Activated T-cell treated with anti-CD3 and anti-CD28 coated beads, Interleukin-2, amount 50 U/mL, for 72 hours (primary cell): ENCODE results near the gene SMARCA4. TPM values are rescaled to one million over a fixed set of nuclear protein-coding genes. Genes with fewer than 3 reads are reported as not detected.
"Not testable (repeated sequence)": the region's sequence is repeated elsewhere in the genome, so short reads cannot be mapped to it uniquely, and the experiment has no call there.

Source experiments
- ATAC-seq, 2 donors: fragments of 150-1000 bp; cut with Tn5 transposase; replicated peaks in 1 of 2; 2 replicates each; pipeline ENCODE4 v1.10.0; 2021; ENCODE audit warnings: moderate library complexity in 2 of 2, mild to moderate bottlenecking in 1 of 2
- DNase-seq, 2 donors: peaks; one replicate each; pipeline ENCODE4 v3.0.0; 2021 to 2022; ENCODE audit warnings: mixed read lengths in 1 of 2
- H3K27ac Mint-ChIP-seq: one replicate; pipeline ENCODE4 v1.8.0; 2022; ENCODE audit warnings: mild to moderate bottlenecking, moderate library complexity, mixed read lengths
- H3K27me3 Mint-ChIP-seq: one replicate; pipeline ENCODE4 v1.8.0; 2022; ENCODE audit warnings: low read depth, mixed read lengths
- H3K36me3 Mint-ChIP-seq, 2 donors: one replicate each; pipeline ENCODE4 v1.8.0; 2022; ENCODE audit warnings: mixed read lengths in 2 of 2, mild to moderate bottlenecking in 1 of 2; ENCODE audit not compliant: insufficient read depth in 2 of 2
- H3K4me1 Mint-ChIP-seq: one replicate; pipeline ENCODE4 v1.8.0; 2022; ENCODE audit warnings: low read depth, mixed read lengths
- H3K4me3 Mint-ChIP-seq, 2 donors: one replicate each; pipeline ENCODE4 v1.8.0; 2022; ENCODE audit warnings: mild to moderate bottlenecking in 2 of 2, mixed read lengths in 2 of 2, moderate library complexity in 2 of 2
- H3K9me3 Mint-ChIP-seq, 2 donors: one replicate each; pipeline ENCODE4 v1.8.0; 2022; ENCODE audit warnings: mixed read lengths in 2 of 2
- total RNA-seq, 2 donors: library from RNA; stranded (reverse); gene quantifications; one replicate each; pipeline ENCODE4 v1.2.3, GENCODE V29; 2022

The SMARCA4 gene
- total RNA-seq, 2 donors from 2014 or later: 80.5 to 83.2 TPM

DNA sequence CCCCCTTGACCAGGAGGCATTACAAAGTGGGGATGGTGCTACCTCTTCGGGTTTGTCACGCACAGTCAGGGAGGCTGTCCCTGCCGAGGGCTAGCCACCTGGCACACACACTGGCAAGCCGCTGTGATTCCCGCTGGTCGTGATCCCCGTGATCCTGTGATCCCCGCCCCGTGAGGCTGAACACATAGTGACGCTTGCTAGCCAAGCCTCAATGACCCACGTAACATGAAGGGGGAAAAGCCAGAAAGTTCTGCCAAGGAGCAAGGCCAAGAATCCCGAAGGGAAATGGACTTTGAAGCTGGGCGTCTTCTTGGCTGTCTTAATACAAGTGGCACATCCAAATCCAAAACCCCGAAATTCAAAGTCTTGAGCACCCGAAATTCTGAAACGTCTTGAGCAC lies 142.1 kb downstream of the SMARCA4 start:
- H3K4me1 Mint-ChIP-seq: peaks cover 5% of the 10 kb centered on the region
- no peak for DNase-seq
- no peak overlapping the region for H3K4me3 Mint-ChIP-seq
- peaks cover 15 to 40% of the 10 kb centered on the region in 2 donors for H3K36me3 Mint-ChIP-seq
- no peak overlapping the region for H3K27ac Mint-ChIP-seq
- no peaks in the 10 kb centered on the region for H3K9me3 Mint-ChIP-seq
- no peak for ATAC-seq
- H3K27me3 Mint-ChIP-seq: no peaks in the 10 kb centered on the region

DNA sequence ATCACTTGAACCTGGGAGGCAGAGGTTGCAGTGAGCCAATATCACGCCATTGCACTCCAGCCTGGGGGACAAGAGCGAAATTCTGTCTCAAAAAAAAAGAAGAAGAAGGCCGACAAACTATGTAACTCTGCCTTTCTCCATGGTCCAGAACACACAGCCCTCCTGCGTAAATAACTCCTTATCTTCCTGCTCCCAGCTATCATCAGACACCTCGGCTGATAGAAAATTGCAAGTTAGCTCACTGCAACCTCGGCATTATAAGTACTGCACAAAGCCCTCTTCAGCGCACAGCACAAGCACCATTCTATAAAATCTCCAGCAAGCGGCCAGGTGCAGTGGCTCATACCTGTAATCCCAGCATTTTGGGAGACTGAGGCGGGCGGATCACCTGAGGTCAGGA lies 142.8 kb downstream of the SMARCA4 start:
- not testable (repeated sequence) for H3K27ac Mint-ChIP-seq, DNase-seq, H3K9me3 Mint-ChIP-seq, H3K27me3 Mint-ChIP-seq, ATAC-seq, H3K4me1 Mint-ChIP-seq, H3K4me3 Mint-ChIP-seq
- peaks cover 15 to 44% of the 10 kb centered on the region in 2 donors for H3K36me3 Mint-ChIP-seq

DNA sequence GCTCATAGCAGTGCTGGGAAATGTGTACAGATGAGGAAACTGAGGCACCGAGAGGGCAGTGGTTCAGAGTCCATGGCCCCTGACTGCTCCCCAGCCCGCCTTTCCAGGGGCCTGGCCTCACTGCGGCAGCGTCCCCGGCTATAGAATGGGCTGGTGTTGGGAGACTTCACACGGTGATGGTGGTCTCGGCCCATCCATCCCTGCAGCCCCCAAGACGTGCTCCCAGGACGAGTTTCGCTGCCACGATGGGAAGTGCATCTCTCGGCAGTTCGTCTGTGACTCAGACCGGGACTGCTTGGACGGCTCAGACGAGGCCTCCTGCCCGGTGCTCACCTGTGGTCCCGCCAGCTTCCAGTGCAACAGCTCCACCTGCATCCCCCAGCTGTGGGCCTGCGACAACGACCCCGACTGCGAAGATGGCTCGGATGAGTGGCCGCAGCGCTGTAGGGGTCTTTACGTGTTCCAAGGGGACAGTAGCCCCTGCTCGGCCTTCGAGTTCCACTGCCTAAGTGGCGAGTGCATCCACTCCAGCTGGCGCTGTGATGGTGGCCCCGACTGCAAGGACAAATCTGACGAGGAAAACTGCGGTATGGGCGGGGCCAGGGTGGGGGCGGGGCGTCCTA lies 144.3 kb downstream of the SMARCA4 start:
- peaks cover 14 to 42% of the 10 kb centered on the region in 2 donors for H3K36me3 Mint-ChIP-seq
- H3K27ac Mint-ChIP-seq: no peak overlapping the region
- H3K9me3 Mint-ChIP-seq: no peaks in the 10 kb centered on the region
- ATAC-seq: no peak
- H3K4me1 Mint-ChIP-seq: no peaks in the 10 kb centered on the region
- H3K4me3 Mint-ChIP-seq: no peak overlapping the region
- H3K27me3 Mint-ChIP-seq: no peaks in the 10 kb centered on the region
- DNase-seq: no peak

DNA sequence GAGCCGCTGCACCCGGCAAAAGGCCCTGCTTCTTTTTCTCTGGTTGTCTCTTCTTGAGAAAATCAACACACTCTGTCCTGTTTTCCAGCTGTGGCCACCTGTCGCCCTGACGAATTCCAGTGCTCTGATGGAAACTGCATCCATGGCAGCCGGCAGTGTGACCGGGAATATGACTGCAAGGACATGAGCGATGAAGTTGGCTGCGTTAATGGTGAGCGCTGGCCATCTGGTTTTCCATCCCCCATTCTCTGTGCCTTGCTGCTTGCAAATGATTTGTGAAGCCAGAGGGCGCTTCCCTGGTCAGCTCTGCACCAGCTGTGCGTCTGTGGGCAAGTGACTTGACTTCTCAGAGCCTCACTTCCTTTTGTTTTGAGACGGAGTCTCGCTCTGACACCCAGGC lies 145.6 kb downstream of the SMARCA4 start:
- H3K4me1 Mint-ChIP-seq: no peaks in the 10 kb centered on the region
- H3K27ac Mint-ChIP-seq: no peak overlapping the region
- no peak overlapping the region for H3K4me3 Mint-ChIP-seq
- DNase-seq: no peak
- H3K27me3 Mint-ChIP-seq: no peaks in the 10 kb centered on the region
- no peaks in the 10 kb centered on the region for H3K9me3 Mint-ChIP-seq
- H3K36me3 Mint-ChIP-seq: peaks cover 16 to 39% of the 10 kb centered on the region in 2 donors
- ATAC-seq: no peak

DNA sequence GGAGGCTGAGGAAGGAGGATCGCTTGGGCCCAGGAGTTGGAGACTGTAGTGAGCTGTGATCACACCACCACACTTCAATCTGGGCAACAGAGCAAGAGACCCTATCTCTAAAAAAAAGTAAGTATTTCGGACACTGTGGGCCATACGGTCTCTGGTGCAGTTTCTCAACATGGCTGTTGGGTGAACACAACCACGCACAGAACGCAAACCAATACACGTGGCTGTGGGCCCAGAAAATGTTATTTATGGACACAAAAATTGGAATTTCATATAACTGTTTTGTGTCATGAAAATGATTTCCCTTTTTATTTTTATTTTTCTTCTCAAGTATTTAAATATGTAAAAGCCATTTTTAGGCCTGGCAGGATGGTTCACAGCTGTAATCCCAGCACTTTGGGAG lies 147.9 kb downstream of the SMARCA4 start:
- ATAC-seq (no peak), DNase-seq (no peak)
- peaks cover 18 to 37% of the 10 kb centered on the region in 2 donors for H3K36me3 Mint-ChIP-seq
- H3K4me1 Mint-ChIP-seq: no peaks in the 10 kb centered on the region
- no peaks in the 10 kb centered on the region for H3K9me3 Mint-ChIP-seq
- no peak overlapping the region for H3K4me3 Mint-ChIP-seq
- no peak overlapping the region for H3K27ac Mint-ChIP-seq
- H3K27me3 Mint-ChIP-seq: no peaks in the 10 kb centered on the region

DNA sequence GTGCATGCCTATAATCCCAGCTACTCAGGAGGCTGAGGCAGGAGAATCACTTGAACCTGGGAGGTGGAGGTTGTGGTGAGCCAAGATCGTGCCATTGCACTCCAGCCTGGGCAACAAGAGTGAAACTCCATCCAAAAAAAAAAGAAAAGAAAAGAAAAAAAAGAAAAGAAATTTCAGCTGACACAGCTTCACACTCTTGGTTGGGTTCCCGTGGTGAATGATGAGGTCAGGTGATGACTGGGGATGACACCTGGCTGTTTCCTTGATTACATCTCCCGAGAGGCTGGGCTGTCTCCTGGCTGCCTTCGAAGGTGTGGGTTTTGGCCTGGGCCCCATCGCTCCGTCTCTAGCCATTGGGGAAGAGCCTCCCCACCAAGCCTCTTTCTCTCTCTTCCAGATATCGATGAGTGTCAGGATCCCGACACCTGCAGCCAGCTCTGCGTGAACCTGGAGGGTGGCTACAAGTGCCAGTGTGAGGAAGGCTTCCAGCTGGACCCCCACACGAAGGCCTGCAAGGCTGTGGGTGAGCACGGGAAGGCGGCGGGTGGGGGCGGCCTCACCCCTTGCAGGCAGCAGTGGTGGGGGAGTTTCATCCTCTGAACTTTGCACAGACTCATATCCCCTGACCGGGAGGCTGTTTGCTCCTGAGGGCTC lies 150.4 kb downstream of the SMARCA4 start:
- Mint-ChIP-seq H3K4me1 (no peaks in the 10 kb centered on the region), H3K9me3 (no peaks in the 10 kb centered on the region), H3K27ac (no peak overlapping the region), H3K36me3 (peaks cover 13 to 37% of the 10 kb centered on the region in 2 donors), H3K4me3 (no peak overlapping the region), H3K27me3 (no peaks in the 10 kb centered on the region)
- ATAC-seq (no peak), DNase-seq (no peak)

DNA sequence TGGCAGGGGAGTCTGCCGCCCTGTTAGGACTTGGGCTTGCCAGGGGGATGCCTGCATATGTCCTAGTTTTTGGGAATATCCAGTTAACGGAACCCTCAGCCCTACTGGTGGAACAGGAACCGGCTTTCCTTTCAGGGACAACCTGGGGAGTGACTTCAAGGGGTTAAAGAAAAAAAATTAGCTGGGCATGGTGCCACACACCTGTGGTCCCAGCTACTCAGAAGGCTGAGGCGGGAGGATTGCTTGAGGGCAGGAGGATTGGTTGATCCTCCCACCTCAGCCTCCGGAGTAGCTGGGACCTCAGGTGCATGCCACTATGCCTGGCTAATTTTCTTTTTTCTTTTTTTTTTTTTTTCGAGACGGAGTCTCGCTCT lies 150.9 kb downstream of the SMARCA4 start:
- DNase-seq (no peak), ATAC-seq (no peak)
- H3K4me1 Mint-ChIP-seq: no peaks in the 10 kb centered on the region
- no peak overlapping the region for H3K27ac Mint-ChIP-seq
- no peaks in the 10 kb centered on the region for H3K9me3 Mint-ChIP-seq
- H3K27me3 Mint-ChIP-seq: no peaks in the 10 kb centered on the region
- peaks cover 12 to 36% of the 10 kb centered on the region in 2 donors for H3K36me3 Mint-ChIP-seq
- H3K4me3 Mint-ChIP-seq: no peak overlapping the region

Other genes with a start within 250 kb of the SMARCA4 start
- gene DNM2, start 243.0 kb upstream of the SMARCA4 start, total RNA-seq: 100 to 1,000 TPM; 241 to 266 TPM
- 10 to 100 TPM; 19.6 to 21.1 TPM for gene TMED1, start 124.8 kb upstream of the SMARCA4 start, total RNA-seq
- 1 to 10 TPM; 6.2 to 9.9 TPM for gene C19orf38, start 112.6 kb upstream of the SMARCA4 start, total RNA-seq
- gene CARM1, start 89.5 kb upstream of the SMARCA4 start, total RNA-seq: 10 to 100 TPM; 85.0 to 99.5 TPM
- 10 to 100 TPM; 47.0 to 47.9 TPM for gene YIPF2, start 32.4 kb upstream of the SMARCA4 start, total RNA-seq
- 10 to 100 TPM; 20.3 to 20.9 TPM for gene TIMM29, start 32.2 kb upstream of the SMARCA4 start, total RNA-seq
- gene LDLR, start 128.4 kb downstream of the SMARCA4 start, total RNA-seq: 10 to 100 TPM; 23.3 to 31.0 TPM
- gene SPC24, start 194.8 kb downstream of the SMARCA4 start, total RNA-seq: 10 to 100 TPM; 43.6 to 46.8 TPM
- 1 to 10 TPM in 1 of 2 donors, under 1 TPM in 1; 0.96 to 1.1 TPM for gene KANK2, start 236.5 kb downstream of the SMARCA4 start, total RNA-seq